CD4-positive, alpha-beta T cell (primary cell): ENCODE data around the gene CDH12. TPM values are rescaled to one million over a fixed set of nuclear protein-coding genes. Genes with fewer than 3 reads are reported as not detected.

Experiments
- ATAC-seq: fragments of 200-7000 bp; cut with Tn5 transposase; one replicate; pipeline ENCODE4 v1.10.0; 2022; ENCODE audit warnings: mild to moderate bottlenecking; ENCODE audit not compliant: poor library complexity
- CTCF ChIA-PET: fragments of 350-600 bp; sonication (Branson Sonifier 250); formaldehyde crosslinking; loops from one replicate; lab custom pipeline; 2021; ENCODE audit warnings: antibody characterized with exemption, inconsistent platforms; lab: Charles Lee
- POLR2A ChIA-PET: fragments of 350-600 bp; sonication (Branson Sonifier 250); formaldehyde crosslinking; loops from one replicate; lab custom pipeline; 2021; ENCODE audit warnings: antibody characterized with exemption, inconsistent platforms; lab: Charles Lee
- DNase-seq, 14 experiments: peaks; one replicate each; pipeline ENCODE4 v3.0.0-alpha.2; 2013 to 2020; ENCODE audit warnings: mixed read lengths in 2 of 14
- H3K27ac ChIP-seq, 2 donors: one replicate each; pipeline versions ENCODE4 v1.5.1 to v1.7.0; 2013; ENCODE audit warnings: low read length in 2 of 2, low read depth in 1 of 2, mild to moderate bottlenecking in 1 of 2
- H3K27me3 ChIP-seq, 2 experiments: 1 replicate in 1 of 2; 2 replicates in 1 of 2; pipeline versions ENCODE4 v1.6.1 to v1.7.0; 2013; ENCODE audit warnings: low read length in 2 of 2, control low read depth in 1 of 2, mild to moderate bottlenecking in 1 of 2, moderate library complexity in 1 of 2; ENCODE audit not compliant: insufficient read depth in 2 of 2, control insufficient read depth in 1 of 2
- H3K36me3 ChIP-seq: one replicate; pipeline ENCODE4 v1.6.1; 2013; ENCODE audit warnings: low read length, control low read depth; ENCODE audit not compliant: insufficient read depth
- H3K4me1 ChIP-seq: one replicate; pipeline ENCODE4 v1.6.1; 2013; ENCODE audit warnings: low read length, control low read depth; ENCODE audit not compliant: insufficient read depth
- H3K4me3 ChIP-seq: one replicate; pipeline ENCODE4 v1.5.1; 2013; ENCODE audit warnings: mild to moderate bottlenecking, low read length, moderate library complexity
- H3K9me3 ChIP-seq, 2 experiments: 1 replicate in 1 of 2; 2 replicates in 1 of 2; pipeline versions ENCODE4 v1.6.1 to v1.7.0; 2013; ENCODE audit warnings: low read length in 2 of 2, mild to moderate bottlenecking in 2 of 2, control low read depth in 1 of 2, moderate library complexity in 1 of 2; ENCODE audit not compliant: control insufficient read depth in 1 of 2, insufficient read depth in 1 of 2
- H3K27ac Mint-ChIP-seq: one replicate; pipeline ENCODE4 v1.8.0; 2020; ENCODE audit warnings: mixed read lengths
- H3K27me3 Mint-ChIP-seq: one replicate; pipeline ENCODE4 v1.8.0; 2021; ENCODE audit warnings: mixed read lengths
- H3K36me3 Mint-ChIP-seq: one replicate; pipeline ENCODE4 v1.8.0; 2021; ENCODE audit warnings: low read depth, mixed read lengths
- H3K4me1 Mint-ChIP-seq: one replicate; pipeline ENCODE4 v1.8.0; 2021; ENCODE audit warnings: low read depth, mixed read lengths
- H3K4me3 Mint-ChIP-seq: one replicate; pipeline ENCODE4 v1.8.0; 2020; ENCODE audit warnings: mild to moderate bottlenecking, mixed read lengths
- H3K9me3 Mint-ChIP-seq: one replicate; pipeline ENCODE4 v1.8.0; 2020; ENCODE audit warnings: mixed read lengths
- CTCF ChIP-seq: fragments of 200-600 bp; IDR thresholded peaks from one replicate; pipeline ENCODE4 v1.8.0; 2022; ENCODE audit warnings: antibody characterized with exemption, mild to moderate bottlenecking
- intact Hi-C, 2 experiments: fragments of 100-400 bp; cut with DNase I in 1 of 2; cut with micrococcal nuclease in 1 of 2; formaldehyde crosslinking; loops; one replicate each; pipeline versions ENCODE4 v1.15.1 to v1.9.0; 2023 to 2025; cut with DNase I, micrococcal nuclease
- total RNA-seq, 174 experiments: library from RNA in 2 of 174; stranded (reverse) in 2 of 174; gene quantifications; one replicate each; pipeline ENCODE4 v1.2.3 and lab custom pipeline; 2021 to 2026

CDH12 gene
- total RNA-seq, 2 experiments from 2014 or later: not detected

- TF ChIP-seq CTCF: no peak
- no peak overlapping the region for H3K4me3 ChIP-seq
- intact Hi-C loops: no loop called here
- Mint-ChIP-seq H3K4me1 (no peaks in the 10 kb centered on the region), H3K9me3 (peaks cover 4% of the 10 kb centered on the region), H3K4me3 (no peak overlapping the region), H3K27me3 (no peaks in the 10 kb centered on the region), H3K36me3 (no peaks in the 10 kb centered on the region), H3K27ac (no peak overlapping the region)
- DNase-seq (no peak), ATAC-seq (no peak)
- H3K27ac ChIP-seq: no peak overlapping the region
- ChIA-PET CTCF (no interaction called here), POLR2A (no interaction called here)
- no peaks in the 10 kb centered on the region for H3K4me1 ChIP-seq
- no peaks in the 10 kb centered on the region for H3K36me3 ChIP-seq
- H3K9me3 ChIP-seq: peaks cover 0 to 17% of the 10 kb centered on the region in 2 experiments
- H3K27me3 ChIP-seq: no peaks in the 10 kb centered on the region
Measured at GRCh38 chr5:22372826-22373660, 480.1 kb downstream of the CDH12 start.

GRCh38 chr5:22372376-22372775 is 480.8 kb downstream of the CDH12 start:
- peaks cover 4% of the 10 kb centered on the region for H3K9me3 Mint-ChIP-seq
- Histone ChIP-seq H3K27me3 (no peaks in the 10 kb centered on the region), H3K27ac (no peak overlapping the region), H3K4me3 (no peak overlapping the region), H3K4me1 (no peaks in the 10 kb centered on the region), H3K9me3 (peaks cover 0 to 17% of the 10 kb centered on the region in 2 experiments), H3K36me3 (no peaks in the 10 kb centered on the region)
- no peaks in the 10 kb centered on the region for H3K36me3 Mint-ChIP-seq
- no peak overlapping the region for H3K4me3 Mint-ChIP-seq
- TF ChIP-seq CTCF: no peak
- ChIA-PET CTCF (no interaction called here), POLR2A (no interaction called here)
- ATAC-seq: no peak
- intact Hi-C loops: no loop called here
- H3K27ac Mint-ChIP-seq: no peak overlapping the region
- H3K27me3 Mint-ChIP-seq: no peaks in the 10 kb centered on the region
- no peaks in the 10 kb centered on the region for H3K4me1 Mint-ChIP-seq
- DNase-seq: no peak

GRCh38 chr5:22354956-22355355 is 498.2 kb downstream of the CDH12 start:
- CTCF ChIA-PET: no interaction called here
- peaks cover 0 to 4% of the 10 kb centered on the region in 2 experiments for H3K9me3 ChIP-seq
- no peaks in the 10 kb centered on the region for H3K36me3 Mint-ChIP-seq
- POLR2A ChIA-PET: no interaction called here
- no peak overlapping the region for H3K27ac Mint-ChIP-seq
- no peaks in the 10 kb centered on the region for H3K4me1 Mint-ChIP-seq
- H3K27me3 ChIP-seq: no peaks in the 10 kb centered on the region
- no peaks in the 10 kb centered on the region for H3K27me3 Mint-ChIP-seq
- intact Hi-C loops: no loop called here
- peaks cover 19% of the 10 kb centered on the region for H3K9me3 Mint-ChIP-seq
- DNase-seq: no peak
- no peak overlapping the region for H3K4me3 Mint-ChIP-seq
- H3K36me3 ChIP-seq: no peaks in the 10 kb centered on the region
- no peak for TF ChIP-seq CTCF
- H3K4me3 ChIP-seq: no peak overlapping the region
- no peak overlapping the region for H3K27ac ChIP-seq
- ATAC-seq: no peak
- no peaks in the 10 kb centered on the region for H3K4me1 ChIP-seq
